ENCODE measurements around the gene HIGD1B. TPM values are rescaled to one million over a fixed set of nuclear protein-coding genes. Genes with fewer than 3 reads are reported as not detected.

HIGD1B gene
- total and polyA plus RNA-seq, 9 of the 15 experiments (the other 6 are each of a cell fraction or from before 2014, with no cell fraction given): not detected

- TF ChIP-seq TSHZ1 (CRISPR knock-in tag; IDR thresholded peaks at IDR 0.05): no peak
- TF ChIP-seq SP1 (CRISPR knock-in tag; IDR thresholded peaks at IDR 0.05): peak; percentile 99
- TF ChIP-seq SAFB (IDR thresholded peaks at IDR 0.05; ENCODE audit: borderline replicate concordance, low read depth, low read length): no peak
- peak; percentile 76; the same call in 1 of the 2 replicates for TF ChIP-seq NR2C1 (IDR thresholded peaks at IDR 0.05)
- TF ChIP-seq NR2C1 (tag; IDR thresholded peaks at IDR 0.05): peak; percentile 49; the same call in 1 of the 2 replicates
- TF ChIP-seq BCOR (IDR thresholded peaks at IDR 0.05): 0 out of 2 replicates have a peak, but pooled peaks have one; percentile 22
- no peak for TF ChIP-seq RBM39 (optimal IDR thresholded peaks at IDR 0.05; ENCODE audit: low read depth, low read length)
- no peak; the same call in 1 of the 2 replicates for TF ChIP-seq HINFP (tag; conservative IDR thresholded peaks at IDR 0.05; ENCODE audit: low read depth)
- TF ChIP-seq BRF2 (IDR thresholded peaks at IDR 0.05; ENCODE audit: borderline replicate concordance, insufficient read depth, insufficient read length): no peak
- TF ChIP-seq SMAD2 (IDR thresholded peaks at IDR 0.05; ENCODE audit: low read depth, low read length): no peak
- peak; percentile 62 for TF ChIP-seq JUND (IDR thresholded peaks at IDR 0.05; ENCODE audit: borderline replicate concordance, low read depth, low read length)
- TF ChIP-seq JUND (tag; IDR thresholded peaks at IDR 0.05; ENCODE audit: borderline replicate concordance, low read depth, low read length): no peak; the same call in 2 of the 3 replicates
- no peak for TF ChIP-seq FOXM1 (IDR thresholded peaks at IDR 0.05; ENCODE audit: low read depth)
- 0 out of 2 replicates have a peak, but pooled peaks have one; percentile 40 for TF ChIP-seq FOXM1 (CRISPR knock-in tag; IDR thresholded peaks at IDR 0.05; ENCODE audit: low read depth)
- TF ChIP-seq ZKSCAN8 (CRISPR knock-in tag; IDR thresholded peaks at IDR 0.05): no peak
- no peak for TF ChIP-seq ELK1 (CRISPR knock-in tag; IDR thresholded peaks at IDR 0.05)
- TF ChIP-seq ETV1 (tag; conservative IDR thresholded peaks at IDR 0.05; ENCODE audit: low read depth): peak; percentile 93
- peak; percentile 77 for TF ChIP-seq NEUROD1 (IDR thresholded peaks at IDR 0.05; ENCODE audit: borderline replicate concordance, low read depth, low read length, partially characterized antibody)
- no peak for TF ChIP-seq MEF2A (IDR thresholded peaks at IDR 0.05; ENCODE audit: control insufficient read depth, low read depth, low read length)
- peak; percentile 56; the same call in 1 of the 2 replicates for TF ChIP-seq POLR2H (tag; IDR thresholded peaks at IDR 0.05; ENCODE audit: low read depth)
Measured at GRCh38 chr17:44899074-44899782, 51.5 kb downstream of the HIGD1B start, which contains the start of gene EFTUD2 (continued).

Data from K562 (cell line).